Activated CD4-positive, alpha-beta T cell treated with anti-CD3 and anti-CD28 coated beads, Interleukin-2, Interleukin-6, amounts not matched to agents 100 ng/mL and 50 ng/mL, durations not matched to agents 16 hours and 8 hours (primary cell): ENCODE data around the gene SIRT4.

Source experiments
- DNase-seq: peaks from one replicate; pipeline ENCODE4 v3.0.0-alpha.2; 2020

The SIRT4 gene, protein sequence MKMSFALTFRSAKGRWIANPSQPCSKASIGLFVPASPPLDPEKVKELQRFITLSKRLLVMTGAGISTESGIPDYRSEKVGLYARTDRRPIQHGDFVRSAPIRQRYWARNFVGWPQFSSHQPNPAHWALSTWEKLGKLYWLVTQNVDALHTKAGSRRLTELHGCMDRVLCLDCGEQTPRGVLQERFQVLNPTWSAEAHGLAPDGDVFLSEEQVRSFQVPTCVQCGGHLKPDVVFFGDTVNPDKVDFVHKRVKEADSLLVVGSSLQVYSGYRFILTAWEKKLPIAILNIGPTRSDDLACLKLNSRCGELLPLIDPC

DNA sequence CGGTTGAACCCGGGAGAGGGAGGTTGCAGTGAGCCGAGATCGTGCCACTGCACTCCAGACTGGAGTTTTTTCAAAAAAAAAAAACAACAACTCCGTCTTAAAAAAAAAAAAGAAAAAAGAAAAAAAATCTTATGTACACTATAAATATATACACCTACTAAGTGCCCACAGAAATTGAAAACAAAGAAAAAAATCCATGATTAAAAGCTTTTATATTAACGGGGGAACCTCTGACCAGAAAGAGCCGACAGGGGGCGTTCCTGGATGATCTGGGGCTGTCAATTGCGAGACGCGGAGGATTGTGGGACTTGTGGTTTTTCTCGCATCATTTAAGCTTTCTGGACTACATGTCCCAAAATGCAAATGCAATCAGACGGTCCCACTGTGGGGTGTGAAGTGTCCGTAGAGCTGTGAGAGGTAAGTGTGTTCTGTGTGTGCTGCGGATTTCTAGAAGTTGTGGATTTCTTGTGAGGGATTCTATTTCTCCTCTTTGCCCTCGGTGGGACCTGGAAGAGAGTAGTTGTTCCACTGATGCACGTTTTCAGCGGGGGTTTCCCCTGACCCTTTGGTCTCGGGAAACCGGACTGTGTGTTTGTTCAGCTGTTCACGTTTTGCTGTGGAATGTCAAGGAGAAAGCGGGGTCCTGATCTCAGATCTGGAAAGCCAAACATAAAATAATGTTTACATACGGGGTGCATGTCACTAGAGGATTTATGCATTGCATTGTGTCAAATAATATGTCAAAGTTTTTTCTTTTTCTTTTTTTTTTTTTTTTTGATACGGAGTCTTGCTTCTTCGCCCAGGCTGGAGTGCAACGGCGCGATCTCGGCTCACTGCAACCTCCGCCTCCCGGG lies at the start of gene SIRT4:
Gene SIRT4, plus strand, starts transcription at position 360 of the 854 bp plus-strand sequence. CDS start 1,241 bp downstream, outside the sequence.
- peak; percentile 94 for DNase-seq

DNA sequence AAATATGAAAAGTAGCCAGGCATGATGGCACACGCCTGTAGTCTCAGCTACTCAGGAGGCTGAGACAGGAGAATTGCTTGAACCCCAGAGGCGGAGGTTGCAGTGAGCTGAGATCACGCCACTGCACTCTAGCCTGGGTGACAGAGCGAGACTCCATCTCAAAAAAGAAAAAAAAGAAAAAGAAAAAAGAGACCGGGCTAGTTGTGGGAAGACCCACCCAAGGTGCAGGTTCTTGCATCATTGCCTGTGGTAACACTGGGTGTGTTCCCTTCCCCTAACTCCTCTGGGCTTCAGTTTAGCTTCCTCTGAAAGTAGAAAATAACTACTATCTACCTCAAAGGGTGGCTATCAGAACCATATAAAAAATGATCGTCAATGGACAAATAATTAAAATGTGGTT lies 48.8 kb upstream of the SIRT4 start:
- DNase-seq, result peak; percentile 46

DNA sequence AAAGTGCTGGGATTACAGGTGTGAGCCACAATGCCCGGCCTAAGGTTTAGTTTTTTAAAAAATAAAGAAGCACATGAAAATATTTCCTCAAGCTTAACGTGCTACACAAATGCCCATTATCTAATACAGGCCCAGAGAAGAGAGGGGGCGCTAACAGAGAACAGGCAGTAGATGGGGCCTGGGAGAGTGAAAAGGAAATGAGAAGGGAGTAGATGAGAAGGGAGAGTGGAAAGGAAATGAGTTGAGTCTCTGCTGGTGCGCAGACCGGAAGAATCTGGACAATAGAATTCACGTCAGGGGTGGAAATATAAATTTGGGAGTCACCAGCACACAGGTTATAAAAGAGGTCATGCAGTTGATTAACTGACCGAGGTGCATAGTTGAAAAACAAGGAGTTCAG lies 47.3 kb upstream of the SIRT4 start:
- DNase-seq, result no peak

DNA sequence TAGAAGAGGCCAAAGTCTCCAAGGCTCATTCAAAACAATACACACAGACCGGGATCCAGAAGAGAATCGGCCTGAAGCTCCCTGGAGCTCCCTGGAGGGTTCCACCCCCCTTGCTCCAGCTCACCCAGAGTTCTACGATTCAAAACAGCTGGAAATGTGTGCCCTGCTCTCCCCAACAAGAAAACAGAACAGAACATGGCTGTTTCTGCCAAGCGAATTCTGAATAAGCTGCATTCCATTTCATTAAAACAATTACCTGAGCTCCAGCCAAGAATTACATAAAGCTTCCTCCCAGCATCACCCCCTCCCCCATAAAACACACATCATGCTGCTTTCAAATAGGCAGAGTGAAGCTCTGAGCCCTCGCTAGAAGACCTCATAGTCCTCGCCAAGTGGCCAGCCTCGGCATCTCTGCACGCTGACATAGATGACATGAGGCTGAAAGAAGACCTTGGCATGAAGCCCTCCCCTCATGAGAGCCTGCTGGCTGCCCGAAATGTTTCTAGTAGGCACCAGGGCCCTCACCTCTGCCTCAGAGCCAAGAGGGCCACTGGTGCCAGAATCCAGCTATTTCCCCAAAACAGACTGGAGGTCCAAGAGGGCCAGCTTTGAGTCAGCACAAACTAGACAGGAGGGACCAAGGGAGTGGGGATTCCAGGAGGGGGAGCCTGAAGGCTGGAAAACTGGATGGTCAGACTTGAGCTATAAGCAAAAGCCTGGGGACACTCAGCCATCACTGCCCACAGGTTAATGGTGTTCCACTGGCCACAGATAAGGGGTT lies 44.9 kb upstream of the SIRT4 start:
- DNase-seq, result no peak

DNA sequence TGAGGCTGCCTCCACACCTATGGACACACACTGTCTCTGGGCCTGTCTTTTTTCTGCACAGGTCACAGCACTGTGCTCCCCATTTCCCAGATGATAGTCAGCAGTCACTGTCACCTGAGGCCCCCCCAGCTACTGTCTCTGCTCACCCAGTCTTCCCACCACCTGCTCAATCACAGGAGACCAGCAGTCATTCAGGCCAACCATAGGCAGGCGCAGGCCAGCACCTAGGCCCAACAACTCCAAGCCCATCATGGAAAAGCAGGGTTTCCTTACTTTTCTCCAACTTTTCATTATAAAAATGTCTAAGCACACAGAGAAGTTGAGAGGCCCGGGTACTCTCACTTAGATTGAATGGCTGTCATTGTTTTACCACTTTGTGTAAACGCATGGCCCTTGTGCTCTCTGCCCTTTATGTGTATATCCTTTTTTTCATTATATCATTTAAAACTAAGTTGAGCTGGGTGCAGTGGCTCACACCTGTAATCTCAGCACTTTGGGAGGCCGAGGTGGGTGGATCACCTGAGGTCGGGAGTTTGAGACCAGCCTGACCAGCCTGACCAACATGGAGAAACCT lies 43.7 kb upstream of the SIRT4 start:
- DNase-seq, result no peak

DNA sequence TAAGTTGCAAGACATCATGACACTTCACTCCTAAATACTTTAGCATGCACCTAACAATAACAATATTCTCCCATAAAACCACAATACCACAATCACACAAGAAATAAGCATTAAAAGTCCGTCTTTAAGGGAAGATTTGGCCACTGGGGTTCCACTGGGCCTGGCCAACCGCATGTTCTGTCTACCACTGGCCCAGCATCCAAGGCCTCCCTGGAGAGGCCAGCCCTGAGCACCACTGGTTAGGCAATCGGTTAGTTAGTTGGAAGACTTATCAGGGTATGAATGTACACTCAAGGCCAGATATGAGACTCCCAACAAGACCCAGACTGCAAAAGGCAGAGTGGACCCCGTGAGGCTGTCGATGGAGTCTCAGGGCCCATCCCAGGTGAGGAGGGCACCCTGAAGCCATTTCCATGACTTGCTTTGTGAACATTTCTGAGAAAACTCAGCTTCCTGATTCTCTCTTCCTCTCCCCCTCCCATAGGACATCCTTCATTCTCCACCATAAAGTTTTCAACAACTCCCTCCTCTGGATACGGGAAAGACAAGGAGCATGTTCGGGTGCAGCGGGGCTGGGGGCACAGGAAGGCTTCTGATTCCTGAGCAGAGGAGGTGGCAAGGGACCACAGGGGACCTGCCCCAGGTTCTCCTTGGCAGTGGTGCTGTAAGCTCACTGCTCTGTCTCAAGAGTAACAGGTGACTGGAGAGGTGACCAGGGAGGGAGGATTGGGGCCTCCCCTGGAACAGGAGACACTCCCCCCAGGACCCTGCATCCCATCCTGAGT lies 42.5 kb upstream of the SIRT4 start:
- DNase-seq, result no peak

DNA sequence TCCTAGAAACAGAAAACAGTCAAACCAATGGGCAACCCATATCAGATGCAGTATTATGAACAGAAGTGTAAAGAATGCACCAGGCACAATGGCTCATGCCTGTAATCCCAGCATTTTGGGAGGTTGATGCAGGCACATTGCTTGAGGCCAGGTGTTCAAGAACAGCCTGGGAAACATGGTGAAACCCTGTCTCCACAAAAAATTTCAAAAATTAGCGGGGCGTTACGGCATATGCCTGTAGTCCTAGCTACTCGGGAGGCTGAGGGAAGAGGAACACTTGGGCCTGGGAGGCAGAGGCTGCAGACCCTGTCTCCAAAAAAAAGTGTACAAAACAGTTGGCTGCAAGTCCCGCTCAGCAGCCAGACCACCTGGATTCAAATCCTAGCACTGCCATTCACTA lies 41.5 kb upstream of the SIRT4 start:
- no peak for DNase-seq

DNA sequence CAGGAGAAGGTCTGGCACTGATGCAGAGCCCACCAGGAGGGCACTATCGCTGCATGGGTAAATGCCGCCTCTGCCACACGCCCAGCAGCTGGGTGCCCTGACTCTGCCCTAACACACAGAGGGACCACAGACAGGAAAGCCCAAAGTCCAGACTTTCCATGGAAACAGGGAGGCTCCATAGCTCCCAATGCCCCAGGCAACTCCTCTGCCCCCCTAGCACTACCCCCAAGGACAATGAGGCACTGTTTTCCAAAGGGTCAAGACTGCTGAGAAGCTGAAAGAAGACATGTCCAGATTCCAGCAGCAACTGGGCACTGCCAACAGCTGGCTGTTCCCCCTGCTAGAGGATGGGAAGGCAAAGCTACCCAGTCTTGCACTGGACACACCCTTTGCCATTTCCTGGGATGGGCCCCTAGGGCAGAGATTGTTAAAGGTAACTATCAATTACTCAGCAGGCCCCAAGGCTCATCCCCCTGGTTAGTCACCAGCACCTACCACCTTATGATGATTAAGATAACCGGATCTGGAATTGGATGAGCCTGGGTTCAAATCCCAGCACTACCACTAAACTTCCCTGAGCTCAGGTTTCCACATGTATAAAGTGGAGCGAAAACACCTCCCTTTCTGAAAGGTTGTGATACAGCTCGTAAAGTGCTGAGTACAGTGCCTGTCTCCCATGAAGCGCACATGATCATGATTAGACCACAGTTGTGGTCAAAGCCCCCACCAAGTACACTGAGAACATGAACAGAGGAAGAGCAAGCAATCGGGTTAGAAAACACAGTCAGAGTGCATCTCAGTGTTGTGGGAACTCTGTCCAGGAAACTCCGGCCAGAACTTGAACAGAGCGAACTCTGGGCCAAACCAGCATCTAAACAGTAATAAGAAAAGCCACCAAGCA lies 39.9 kb upstream of the SIRT4 start:
- peak; percentile 29 for DNase-seq

DNA sequence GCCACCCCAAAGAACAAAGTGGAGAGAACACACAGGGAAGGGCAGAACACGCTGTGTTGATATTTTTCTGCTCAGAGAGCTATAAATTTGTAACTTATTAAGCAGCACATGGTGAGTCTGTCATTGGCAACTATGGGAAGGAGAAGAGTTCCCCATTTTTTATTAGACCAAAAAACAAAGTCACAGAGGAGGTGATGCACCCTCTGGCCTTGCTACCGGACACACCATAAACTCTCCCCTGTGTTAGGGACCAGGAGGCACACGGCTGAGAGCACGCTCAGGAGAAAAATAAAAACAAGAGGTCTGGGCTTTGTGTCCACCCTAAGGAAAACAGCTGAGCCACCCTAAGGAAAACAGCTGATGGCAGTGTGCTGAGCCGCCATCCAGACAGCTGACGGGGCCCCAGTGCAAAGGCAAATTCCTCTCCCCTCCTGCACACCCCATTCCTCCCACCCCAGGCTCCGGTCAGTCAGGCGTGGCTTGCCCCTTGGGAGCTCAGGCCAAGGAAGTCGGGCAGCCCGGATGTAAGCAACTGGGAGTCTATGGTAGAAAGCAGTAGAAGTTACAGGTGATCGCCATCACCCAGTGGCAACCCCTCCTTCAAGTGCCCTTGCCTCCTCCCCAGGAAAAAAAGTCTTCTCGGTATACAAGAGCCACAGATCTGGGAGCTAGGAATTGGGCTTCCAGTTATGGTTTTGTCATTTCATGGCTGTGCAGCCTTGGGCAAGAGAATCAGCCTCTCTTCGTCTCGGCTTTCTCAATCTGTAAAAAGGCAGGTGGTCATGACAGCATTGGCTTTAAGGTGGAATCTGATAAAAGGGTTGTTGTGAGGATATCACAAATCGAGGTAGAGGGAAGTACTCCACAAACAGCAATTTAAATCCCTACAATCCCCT lies 39.0 kb upstream of the SIRT4 start:
- no peak for DNase-seq

DNA sequence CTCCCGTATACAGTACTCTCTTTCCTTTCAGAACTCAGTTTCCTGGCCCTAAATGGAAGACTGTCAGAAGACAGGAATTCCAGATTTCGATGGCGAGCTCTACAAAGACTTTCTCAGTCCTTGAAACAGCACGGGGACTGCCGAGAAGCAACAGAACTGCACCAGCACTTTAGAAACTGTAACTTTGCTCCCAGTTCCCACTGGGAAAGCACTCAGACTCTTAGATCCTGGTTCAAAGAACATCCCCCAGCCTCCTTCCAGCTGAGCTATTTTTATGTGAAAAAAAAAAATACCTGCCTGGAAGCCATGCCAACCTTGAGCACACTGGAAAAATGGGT lies 38.4 kb upstream of the SIRT4 start:
- no peak for DNase-seq

DNA sequence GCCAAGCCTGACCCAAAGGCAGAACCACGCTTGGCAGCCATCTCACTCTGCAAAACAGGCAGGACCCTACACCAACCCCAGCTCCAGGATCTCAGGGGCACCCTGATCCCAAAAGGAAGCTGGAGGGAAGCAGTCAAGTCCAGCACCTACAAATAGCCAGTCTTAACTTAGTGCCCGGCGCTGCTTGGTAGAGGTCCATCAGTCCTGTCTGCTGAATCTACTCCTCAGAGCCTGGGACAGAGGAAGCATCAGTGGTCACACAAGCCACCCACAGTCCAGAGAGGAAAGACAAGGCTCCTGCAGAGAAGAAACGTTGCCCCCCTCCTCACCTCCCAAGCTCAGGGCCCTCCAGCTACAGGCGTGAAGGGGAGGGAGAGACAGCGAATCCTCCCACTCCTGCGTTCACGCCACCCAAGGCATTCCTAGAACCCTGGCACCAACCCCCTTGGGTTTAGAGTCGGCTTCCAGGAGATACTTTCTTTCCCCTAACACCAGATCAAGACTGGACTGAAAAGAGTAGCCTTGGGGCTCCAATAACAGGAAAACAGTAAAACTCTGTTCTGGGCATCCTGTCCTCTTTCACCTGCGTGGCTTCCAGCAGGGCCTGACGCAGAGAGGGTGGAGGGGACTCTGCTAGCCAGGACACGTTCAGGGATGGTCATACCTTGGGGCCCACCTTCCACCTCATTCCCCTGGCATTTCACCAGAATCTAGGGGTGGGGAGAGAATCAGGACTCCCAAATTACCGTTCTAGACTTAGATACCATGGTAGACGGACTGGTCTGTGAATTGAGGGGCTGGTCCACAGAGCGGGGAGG lies 37.8 kb upstream of the SIRT4 start:
- no peak for DNase-seq

DNA sequence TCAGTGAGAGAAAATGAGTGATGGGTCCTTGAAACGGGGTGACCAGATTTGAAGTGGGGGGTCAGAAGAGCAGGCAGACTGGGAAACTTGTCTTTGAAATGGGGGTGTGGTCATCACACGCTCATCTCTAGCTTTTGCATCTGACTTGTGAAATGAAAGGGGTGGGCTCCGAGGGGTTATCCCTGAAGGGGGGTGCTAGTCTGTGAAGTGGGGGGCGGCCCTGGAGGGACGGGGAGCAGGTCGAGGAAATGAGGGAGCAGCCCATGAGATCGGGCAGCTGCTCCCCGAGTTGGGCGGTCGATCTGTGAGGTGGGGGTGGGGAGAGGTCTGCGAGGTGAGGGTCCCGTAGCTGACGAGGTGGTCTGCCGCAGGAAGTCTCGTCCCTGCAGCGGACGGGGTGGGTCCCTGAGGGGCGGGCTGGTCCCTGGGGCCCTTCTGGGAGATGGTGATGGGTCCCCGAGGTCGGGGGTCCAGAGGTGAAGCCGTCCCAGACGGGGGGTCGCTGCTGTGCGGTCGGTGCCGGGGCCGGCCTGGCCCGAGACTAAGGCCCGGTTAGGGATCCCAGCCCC lies 37.1 kb upstream of the SIRT4 start:
- no peak for DNase-seq

DNA sequence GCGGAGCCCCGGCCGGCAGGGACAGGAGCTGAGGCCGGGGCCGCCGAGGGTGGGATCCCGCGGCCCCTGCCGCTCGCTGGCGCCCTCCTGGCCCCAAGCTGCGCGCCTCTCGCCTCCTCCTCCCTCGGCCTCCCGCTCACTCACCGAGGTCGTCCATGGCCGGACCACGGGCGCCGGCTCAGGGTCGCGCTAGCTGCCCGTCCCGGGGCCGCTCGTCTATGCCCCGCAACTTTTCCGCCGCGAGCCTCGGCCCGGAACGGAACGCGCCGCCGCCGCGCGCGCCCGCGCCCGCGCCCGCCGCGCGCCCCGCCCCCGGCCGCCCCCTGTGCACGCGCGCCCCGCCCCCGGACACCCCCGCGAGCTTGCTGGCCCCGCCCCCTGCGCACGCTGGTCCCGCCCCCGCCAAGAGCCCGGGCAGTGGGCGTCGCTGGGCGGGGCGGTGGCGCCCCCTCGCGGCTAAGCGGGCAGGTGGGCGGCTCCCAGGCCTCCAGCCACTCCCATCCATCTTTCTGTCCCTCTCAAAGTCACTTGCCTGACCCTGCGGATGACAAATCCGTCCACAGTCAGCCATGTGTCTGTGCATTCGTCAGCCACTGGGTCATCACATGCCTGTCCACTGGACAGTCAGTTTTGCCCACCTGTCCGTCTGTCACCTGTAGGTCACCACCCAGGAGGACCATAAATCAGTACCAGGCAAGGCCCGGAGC lies 36.5 kb upstream of the SIRT4 start, which contains the start of gene PXN:
Gene PXN, minus strand, starts transcription at position 258 of the 707 bp plus-strand sequence. Its CDS starts 101 bp downstream, at position 157.
- DNase-seq, result peak; percentile 95

DNA sequence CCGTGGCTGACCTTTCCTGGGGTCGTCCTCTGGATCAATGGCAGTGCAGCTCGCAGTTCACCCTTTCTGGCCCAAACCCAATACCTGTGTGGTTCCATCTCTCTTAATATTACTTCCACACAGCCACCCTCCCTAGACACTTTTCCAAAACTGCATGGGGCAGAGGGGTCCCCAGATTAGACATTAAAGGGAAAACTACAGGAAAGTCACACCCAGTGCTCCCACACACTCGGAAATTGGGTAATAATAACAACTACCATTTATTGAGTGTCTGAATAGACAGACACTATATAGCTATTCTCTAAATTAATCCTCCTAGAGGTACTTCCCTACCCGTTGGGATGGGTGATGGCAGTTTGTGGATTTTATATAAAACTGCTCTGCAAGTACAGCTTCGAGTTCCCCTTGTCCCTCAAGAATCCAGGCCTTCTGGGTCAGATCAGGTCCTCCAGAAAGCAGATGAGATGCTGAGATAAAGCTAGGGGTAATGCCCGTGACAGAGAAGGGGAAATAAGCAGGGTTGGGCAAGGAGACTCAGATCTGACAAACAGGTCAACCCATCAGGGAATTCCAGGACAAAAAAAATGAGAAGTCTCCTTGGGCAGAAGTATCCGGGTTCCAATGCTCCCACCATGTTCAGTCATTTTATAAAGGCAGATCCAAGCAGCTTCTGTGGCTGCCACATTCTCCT lies 35.8 kb upstream of the SIRT4 start:
- no peak for DNase-seq

DNA sequence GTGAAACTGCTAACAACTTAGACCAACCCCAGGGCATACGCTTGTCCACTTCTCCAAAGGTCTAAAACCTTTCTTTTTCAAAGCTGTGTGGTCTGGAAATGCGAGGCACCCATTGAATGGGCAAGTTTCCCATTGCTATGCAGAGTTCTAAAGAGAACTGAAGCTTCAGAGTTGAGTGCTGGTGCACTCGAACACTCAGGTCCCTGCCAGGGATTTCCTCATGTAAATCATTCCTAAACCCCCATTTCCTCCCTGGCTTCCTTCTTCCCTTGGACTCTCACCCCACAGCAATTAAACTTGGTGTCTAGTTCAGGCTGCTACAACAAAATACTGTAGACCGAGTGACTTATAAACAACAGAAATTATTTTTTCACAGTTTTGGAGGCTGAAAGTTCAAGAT lies 34.4 kb upstream of the SIRT4 start:
- DNase-seq, result no peak

DNA sequence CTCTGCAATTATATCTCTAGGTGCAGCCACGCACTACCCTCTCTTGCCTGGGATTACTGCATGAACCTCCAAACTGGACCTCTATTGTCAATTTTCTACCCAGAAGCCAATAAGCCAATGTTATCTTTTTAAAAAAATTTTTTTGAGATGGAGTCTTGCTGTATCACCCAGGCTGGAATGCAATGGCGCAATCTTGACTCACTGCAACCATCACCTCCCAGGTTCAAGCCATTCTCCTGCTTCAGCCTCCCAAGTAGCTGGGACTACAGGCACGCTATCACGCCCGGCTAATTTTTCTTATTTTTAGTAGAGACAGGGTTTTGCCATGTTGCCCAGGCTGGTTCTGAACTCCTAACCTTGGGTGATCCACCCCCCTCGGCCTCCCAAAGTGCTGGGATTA lies 25.4 kb upstream of the SIRT4 start:
- DNase-seq, result no peak
